ENCODE data around the gene SDK1.

GRCh38 chr7:4073052-4073451, 772.0 kb downstream of the SDK1 start:
- TF ChIP-seq CTCF (IDR thresholded peaks at IDR 0.05) (no peak), POLR2A (IDR thresholded peaks at IDR 0.05) (no peak)

Data from body of pancreas (tissue), 4 donors.